HL-60/S4 treated with retinoic acid at 250 ng/mL for 4 days and 3 days (cell line): ENCODE results near the gene HDLBP.

Experiments
- in situ Hi-C: fragments of 300-500 bp; cut with MboI; formaldehyde crosslinking; loops from 2 replicates; pipeline ENCODE4 v1.7.0; 2022; ENCODE audit warnings: low sequenced_read_pairs

The HDLBP gene

DNA sequence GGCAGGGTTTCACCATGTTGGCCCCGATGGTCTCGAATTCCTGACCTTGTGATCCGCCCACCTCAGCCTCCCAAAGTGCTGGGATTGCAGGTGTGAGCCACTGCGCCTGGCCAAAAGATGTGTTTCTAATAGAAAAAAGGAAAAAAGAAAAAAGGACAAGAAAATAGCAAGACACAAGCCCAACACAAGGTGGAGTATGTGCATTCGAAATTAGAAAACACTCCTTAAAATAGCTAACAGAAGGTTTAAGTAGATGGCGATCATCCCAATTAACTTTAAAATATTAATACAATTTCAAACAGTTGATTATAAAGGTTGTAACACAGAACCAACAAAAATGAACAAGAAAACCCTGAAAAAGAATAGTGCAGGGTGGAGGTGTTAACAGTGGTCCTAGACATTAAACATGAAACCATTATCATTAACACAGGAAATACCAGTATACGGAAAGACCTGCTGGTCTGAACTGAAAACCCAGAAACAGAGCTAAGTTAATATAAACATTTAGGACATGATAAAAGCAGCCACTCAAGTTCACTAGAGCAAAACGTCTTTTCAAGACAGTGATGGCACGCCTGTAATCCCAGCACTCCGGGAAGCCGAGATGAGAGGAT lies 57.9 kb downstream of the HDLBP start:
- in situ Hi-C loops, result no loop called here

DNA sequence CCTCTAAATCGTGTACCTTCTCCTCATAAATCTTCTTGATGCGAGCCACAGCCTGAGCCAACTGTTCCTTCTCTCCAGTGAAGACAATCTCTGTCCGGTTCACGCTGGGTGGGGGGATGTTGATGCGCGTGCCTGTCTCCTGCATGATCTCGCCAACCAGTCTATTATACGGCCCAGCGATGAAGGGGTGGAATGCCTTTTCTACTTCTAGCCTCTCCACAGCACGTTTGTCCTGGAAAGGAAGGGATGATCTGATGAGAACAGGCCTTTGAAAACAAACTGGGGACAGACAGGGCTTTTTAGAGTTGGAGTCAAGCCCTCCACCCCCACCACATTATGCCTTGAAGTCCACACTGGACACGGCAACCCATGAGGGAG lies 59.3 kb downstream of the HDLBP start:
- in situ Hi-C loops, result no loop called here

DNA sequence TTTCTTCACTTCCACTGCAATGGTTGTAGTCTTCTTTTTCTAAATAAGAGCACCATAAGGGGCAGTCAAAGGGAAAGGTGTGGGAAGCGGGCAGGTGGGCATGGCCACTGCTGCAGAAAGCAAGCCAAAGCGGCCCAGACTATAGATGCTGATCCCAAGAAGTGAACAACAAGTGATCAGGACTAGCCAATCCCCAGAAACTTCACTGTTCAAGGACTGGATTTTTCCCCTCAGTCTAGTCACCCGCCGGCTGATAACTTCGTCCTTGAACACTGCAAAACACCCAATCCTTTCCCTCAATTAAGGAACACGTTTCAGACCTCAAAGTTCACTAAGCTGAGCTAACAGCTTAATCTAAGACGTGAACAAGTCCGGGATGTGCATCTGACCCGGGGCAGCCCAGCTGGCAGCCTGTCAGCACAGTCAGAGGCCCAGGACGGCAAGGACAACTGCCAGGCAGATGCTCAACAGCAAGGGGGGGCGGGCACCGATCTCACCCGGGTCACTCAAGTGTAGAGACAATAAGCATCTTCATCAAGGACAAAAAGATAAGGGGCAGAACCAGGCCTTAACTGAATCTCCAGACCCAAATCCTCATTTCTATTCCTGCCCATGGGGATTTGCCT lies 59.8 kb downstream of the HDLBP start:
- in situ Hi-C loops, result no loop called here

DNA sequence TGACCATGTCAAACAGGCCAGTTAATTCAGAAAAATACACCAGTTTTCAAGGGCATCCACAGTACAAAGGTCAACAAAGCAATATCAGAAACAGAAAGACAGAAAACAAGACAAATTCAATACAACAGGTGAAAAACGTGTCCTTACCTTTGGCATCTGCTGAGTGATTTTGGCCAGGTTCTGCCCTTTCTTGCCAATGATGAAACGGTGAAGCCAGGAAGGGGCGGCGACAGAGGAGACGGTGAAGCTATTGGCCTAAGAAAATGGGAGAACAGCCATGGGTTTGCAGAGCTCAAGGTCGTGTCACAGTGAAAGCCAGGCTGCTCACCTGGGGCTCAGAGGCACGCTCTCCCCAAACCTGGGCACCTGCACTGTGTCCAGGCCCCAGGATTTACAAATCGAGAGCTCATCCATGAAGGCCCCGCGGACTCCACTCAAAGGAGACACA lies 60.5 kb downstream of the HDLBP start:
- in situ Hi-C loops, result no loop called here

DNA sequence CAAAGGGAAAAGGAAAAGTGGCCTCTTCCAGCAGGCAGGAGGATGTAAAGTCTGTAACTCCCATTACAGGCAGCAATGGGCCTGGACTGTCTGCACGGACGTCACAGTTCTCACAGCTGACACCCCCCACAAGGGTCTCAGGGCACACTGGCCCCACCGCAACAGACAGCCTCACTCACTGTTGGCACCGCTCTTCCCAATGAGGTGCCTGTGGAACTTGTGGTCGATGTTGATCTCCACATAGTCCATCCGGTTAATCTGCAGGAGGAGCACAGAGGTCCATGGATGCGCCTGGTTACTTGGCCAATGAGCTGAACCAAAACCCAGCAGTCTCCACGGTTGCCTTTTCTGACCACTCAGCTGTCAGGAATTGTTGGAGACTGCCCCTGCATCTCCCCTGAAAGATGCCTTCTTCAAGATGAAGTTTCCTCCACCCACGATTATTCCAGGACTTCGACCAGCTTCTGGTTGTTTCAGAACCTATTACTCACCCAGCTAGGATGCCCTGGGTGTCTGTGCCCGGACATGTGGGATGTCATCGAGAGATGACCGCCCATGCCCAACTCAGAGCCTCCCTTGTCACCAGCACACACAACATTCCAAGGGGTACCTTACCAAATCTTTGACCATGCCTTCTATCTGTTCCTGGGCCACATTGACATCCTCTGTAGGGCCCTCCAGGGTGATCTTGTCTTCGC lies 62.5 kb downstream of the HDLBP start:
- in situ Hi-C loops, result no loop called here

DNA sequence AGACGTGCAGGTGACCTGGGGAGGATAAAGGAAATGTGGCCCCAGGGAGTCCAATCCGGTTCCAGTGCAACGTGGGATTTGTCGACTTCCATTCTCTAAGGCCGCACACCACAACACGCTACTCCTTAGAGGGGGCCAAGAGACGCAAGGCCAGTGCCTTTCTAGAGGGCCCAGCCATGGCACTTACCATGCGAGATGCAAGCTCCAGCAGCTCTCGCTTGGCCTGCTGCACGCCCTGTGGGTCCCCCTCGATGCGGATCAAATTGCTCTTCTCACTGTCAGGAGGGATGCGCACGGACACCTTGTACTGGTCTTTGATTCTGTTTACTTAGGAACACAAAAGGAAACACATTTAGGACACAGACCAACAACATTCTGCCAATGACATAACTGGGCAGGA lies 65.8 kb downstream of the HDLBP start:
- in situ Hi-C loops, result no loop called here

DNA sequence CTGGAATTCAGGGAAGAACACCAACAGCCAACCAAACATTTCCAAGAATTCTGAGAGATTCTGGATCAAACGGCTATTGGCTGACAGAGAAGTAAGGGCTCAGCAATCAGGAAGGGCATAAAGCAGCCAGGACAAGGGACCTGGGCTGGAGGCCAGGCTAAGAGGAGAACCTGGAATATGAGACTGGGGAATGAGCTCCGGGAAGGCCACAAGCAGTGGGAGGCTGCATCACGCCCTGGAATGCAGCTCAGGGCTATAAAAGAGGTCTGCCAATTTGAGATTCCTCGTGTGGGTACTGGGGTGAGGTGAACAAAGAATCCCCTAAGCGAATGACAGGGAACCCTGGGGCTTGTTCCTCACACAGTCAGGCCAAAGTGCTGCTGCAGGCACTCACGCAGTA lies 66.6 kb downstream of the HDLBP start:
- in situ Hi-C loops, result no loop called here

DNA sequence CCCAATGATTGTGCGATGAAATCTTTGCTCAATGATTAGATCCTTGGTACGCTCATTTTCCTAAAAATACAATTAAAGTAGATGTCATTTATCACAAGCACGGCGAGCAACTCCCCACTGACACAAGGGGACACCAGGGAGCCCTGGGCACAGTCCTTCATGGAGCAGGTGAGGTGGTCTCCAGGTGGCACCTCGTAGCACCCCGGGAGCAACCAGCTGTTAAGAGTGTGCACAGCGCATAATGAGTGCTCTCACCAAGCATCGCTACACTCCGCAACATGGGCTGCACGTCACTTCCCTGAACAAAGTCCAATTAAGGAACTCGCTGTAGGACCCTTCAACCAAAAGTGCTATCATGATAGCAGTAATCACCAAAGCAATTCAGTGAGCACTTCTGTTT lies 67.2 kb downstream of the HDLBP start:
- in situ Hi-C loops, result no loop called here

DNA sequence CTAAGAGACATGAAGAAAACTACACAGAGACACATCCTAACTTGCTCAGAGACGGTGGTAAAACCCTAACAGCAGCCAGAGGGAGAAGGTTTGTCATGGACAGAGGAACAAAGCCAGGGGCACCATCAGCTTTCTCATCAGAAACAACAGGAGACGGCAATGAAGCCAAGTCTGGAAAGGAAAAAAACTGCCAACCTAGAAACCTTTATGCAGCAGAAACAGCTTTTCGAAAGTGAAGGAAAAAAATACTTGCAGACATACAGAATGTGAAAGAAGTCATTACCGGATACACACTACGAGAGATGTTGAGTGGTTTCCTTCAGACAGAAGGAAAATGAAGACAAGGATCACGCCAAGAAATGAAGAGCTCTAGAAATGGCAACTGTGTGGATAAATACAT lies 71.1 kb downstream of the HDLBP start:
- in situ Hi-C loops, result no loop called here

DNA sequence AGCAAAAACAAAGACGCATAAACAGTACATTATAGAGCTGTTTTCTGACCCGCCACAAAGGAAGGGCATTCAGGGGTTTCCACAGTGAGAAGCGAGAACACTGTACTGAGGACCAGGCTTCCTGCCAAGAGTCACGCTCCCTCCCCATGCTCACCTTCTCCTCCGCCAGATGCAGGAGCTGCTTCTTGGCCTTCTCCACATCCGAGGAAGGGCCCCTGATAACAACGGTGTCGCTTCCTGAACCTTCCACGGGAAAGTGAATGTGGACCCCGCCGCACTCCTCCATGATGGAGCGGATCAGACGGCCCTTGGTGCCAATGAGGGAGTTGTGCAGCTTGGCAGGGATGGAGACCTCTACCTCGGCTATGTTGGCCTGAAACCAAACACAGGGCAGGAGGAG lies 73.2 kb downstream of the HDLBP start:
- in situ Hi-C loops, result no loop called here

DNA sequence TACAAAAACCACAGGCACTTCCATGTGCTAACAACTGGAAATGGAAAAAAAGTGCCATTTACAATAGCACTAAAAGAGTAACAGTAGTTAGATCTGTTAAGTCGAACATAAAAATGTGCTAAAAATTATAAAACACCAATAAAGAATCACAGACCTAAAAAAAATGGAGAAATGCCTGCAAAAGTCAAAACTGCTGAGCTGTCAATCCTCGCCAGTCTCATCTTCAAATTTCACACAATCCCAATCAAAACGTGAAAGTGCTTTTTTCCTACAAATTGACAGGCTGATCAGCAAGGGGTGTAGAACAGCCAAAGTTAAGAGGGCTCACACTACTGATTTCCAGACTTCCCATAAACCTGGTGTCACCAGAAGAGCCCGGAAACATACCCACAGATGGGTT lies 73.8 kb downstream of the HDLBP start:
- in situ Hi-C loops, result no loop called here

DNA sequence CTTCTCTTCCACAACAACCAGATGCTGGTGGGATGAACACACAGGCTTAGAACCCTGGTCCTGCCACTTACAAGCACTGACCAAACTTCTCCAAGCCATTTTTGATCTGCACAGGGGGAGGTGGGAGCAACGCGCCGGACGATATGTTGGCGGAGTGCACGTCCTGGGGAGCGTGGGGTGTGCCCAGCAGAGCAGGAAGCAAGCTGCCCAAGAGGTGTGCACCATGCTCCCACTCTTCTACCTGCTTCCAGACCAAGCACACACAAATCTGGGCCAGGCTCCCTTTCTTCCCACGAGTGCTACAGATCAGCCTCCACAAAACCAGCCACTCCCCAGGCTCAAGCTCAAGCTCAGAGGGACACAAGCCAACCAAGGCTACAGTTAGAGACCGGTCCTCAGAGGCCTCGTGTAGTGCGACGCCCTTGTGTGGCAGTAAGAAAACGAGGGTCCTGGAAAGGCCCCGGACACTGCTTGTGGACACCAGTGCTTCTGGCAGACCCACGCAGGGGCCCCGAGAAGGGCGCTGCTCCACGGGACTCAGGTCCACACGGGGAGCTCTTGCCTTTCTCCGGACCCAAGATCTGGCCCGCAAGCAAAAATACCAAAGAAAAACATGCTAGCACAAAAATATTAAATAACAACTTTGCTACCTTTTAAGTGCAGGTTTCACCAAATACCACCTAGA lies 75.0 kb downstream of the HDLBP start:
- in situ Hi-C loops, result no loop called here

DNA sequence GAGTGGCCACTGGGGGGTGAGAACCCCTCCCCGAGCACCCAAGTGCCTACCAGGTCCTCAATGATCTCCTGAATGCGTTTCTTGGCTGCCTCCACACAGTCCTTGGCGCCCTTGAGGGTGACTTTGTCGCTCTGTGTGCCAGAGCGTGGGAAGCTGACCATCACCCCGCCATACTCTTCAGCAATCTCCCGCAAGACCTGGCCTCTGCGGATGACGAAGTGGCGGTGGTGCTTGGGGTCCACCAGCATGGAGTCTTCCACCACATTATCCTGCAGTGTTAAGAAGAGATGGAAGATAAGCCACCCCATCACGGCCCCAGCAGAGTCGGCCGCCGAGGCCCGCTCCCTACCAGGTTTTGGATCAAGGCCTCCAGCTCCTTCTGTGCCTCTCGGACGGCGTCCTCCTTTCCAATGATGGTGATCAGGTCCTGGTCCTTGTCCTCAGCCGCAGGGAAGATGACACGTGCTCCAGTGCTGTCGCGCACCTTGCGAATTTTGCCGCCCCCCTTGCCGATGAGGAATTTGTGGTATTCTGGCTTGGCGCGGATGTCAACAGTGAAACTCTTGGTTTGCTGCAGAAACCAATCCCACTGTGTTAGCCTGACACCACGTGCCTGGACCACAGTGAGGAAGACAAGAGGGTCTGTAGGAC lies 75.8 kb downstream of the HDLBP start:
- in situ Hi-C loops, result no loop called here

DNA sequence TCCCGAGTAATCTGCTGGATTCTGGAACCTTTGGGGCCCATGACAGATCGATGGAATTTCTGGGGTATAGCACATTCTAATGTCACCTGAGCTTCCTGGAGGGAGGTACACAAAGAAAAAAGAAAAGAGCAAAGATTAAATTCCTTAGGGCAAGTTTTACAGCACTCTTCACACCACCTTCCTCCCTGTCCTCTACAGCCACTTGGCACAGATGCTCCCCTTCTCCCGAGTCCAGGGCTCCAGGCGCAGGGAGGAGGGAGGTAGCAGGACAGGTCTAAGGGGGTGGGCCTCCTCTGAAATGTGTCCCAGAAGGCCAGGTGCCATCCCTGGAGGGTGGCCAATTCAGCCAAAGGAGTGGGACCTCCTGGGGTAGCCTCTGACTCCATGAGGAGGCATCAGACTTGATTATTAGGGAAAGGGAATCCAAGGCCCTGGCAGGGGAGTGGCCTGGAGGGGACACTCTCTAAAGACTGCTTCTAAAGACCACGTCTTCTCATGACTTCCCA lies 76.7 kb downstream of the HDLBP start:
- in situ Hi-C loops, result no loop called here

DNA sequence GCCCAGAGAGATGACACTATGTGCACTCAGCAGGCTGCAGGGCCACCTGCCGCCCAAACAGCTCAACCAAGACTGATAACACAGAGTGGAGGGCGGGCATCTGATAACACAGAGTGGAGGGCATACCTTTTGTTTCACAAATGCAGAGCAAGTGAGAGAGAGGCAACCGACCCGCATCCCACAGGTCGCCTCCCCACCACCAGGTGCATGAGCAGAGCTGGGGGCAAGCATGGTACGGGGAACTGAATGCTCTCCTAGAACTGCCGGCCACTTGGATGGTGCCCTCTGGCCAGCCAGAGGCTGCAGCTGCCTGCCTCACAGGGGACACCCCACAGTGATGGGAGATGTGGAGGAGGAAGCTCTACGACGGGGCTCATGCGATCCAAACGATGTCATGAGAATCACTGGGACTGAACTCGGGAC lies 77.5 kb downstream of the HDLBP start:
- in situ Hi-C loops, result no loop called here

DNA sequence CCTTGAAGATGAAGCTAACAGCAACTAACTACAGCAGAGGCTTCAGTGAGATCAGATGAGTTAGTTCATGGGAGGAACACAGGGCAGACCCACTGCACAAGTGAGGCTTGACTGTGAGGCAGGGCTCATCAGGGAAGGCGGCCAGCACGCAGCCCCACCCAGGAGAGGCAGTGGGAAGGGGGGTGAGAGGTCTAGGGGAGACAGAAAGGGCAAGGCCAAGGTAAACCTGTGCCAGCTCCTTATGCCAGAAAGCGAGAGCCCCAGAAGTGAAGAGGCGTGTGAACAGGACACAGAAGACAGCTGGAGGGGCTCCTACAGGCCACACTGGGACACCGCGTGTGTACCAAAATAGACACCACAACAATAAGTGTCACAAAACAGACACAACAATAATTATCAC lies 78.4 kb downstream of the HDLBP start:
- in situ Hi-C loops, result no loop called here

DNA sequence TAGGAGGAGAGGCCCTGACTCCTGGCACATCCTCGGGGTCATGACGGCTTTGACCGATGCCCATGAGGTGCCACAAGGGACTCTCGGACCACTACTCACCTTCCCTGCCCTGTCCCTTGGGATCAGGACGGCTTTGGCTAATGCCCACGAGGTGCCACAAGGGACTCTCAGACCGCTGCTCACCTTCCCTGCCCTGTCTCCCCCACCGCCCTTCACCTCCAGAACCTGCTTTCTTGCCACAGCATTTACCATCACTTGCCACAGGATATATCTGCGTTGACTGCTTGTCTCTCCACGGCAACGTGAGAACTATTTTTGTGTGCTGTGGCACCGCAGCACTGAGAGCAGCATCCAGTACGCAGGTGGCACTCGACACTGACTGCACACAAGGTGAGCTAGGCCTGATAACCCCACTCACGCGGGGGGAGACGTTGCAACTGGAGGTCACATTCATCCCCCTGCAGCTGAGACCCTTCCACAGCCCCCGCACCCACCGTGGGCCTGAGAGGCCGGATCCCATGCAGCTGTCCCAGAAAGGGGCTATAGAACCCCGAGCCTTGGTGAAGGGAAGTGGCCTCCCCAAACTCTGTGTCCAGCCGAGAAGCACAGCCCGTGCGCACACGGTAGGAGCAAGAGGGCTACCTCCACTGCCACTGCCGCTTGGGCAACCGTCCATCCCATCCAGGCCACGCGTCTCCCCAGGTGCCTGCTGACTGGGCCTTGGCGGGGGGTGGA lies 79.4 kb downstream of the HDLBP start:
- in situ Hi-C loops, result no loop called here

DNA sequence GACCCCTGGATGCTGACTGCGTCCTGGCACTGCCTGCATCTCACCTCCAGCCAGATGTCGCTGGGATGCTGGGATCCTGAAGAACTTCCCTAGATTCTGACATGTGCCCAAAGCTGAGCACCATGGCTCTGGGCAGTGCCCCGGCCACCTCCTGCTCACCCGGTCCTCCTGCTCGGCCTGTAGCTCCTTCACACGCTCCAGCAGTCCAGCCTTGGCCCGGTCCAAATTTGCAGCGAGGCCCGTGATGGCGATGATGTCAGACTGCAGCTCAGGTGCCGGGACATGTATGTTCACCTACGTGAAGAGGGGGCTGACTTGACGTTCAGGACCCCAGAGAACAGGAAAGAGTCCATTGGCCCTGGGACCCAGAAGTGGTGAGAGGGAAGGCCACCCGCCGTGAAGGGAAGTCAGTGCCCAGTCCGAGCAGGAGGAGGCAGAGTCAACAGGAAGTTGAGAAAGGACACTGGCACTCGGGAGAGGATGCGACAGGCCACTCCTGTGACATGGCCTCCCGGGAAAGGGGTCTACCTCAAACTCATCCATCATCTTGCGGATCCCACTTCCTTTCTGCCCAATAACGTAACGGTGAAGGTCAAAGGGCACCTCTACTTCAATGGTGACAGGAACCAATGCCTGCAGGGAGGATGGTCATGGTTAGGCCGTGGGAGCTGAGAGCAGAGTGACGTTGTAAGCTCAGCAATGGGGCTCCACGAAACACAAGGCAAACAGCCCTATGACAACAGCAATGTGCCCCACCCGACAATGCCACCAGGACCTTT lies 80.3 kb downstream of the HDLBP start:
- in situ Hi-C loops, result no loop called here

DNA sequence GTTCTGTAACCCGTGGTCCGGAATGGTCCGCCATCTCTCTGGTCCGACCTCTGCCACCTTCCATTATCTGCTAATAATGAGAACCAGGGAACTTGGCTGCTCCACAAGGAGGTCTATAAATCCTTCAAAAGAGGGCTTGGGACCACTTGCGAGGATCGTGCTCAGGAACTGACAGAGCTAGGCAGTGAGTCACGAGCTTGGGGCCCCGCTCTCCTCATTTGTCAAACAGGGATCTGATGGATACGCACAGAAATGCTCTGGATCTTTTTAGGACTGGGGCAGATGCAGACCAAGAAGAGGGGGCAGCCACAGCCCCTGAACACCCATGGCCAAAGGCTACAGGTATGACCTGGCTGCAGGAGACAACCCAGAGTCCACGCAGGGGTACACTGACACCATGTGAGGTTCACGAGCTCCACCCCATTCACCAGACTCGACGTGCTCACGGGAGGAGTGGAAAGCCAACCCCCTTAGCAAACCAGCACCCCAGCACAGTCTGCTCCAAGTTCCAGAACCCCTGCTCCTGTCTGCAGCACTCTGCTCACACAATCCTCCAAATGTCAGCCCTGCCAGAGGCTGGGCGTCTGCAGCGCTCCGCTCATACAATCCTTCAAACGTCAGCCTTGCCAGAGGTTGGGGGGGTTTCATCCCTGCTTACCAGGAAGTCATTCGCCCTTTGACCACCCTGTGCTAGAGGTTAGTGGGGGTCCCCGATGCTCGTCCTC lies 81.2 kb downstream of the HDLBP start:
- in situ Hi-C loops, result no loop called here
